AG09309 (cell line): Measurements from ENCODE around the gene PGLYRP3.

ENCODE experiments used
- DNase-seq: peaks from one replicate; pipeline ENCODE4 v3.0.0-alpha.2; 2010; ENCODE audit warnings: low read depth
- H3K4me3 ChIP-seq: 2 replicates; pipeline ENCODE4 v1.5.1; 2011; ENCODE audit warnings: mild to moderate bottlenecking, low read depth, low read length, moderate library complexity; ENCODE audit not compliant: control insufficient read depth
- TF ChIP-seq, protein P1 (sequence below): IDR thresholded peaks from 2 replicates; pipeline ENCODE4 v1.5.1; 2011; ENCODE audit warnings: mild to moderate bottlenecking, low read depth, low read length, inconsistent platforms; ENCODE audit not compliant: insufficient read depth, control insufficient read depth; ENCODE audit errors: missing control alignments

PGLYRP3 gene

DNA sequence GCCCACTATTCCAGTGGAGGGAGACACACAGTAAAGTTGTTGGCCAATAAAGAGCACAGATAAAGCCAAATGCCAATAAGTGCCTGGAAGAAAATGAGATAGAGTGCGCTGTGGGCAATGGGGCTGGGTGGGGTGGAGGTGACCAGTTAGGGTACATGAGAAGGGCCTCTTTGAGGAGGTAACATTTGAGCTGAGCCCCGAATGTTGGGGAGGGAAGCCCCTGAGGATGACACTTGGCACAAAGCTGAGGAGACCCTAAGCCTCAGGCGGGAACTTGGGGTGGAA, 45.9 kb upstream of the PGLYRP3 start:
- H3K4me3 ChIP-seq: no peak overlapping the region
- TF ChIP-seq, protein P1, sequence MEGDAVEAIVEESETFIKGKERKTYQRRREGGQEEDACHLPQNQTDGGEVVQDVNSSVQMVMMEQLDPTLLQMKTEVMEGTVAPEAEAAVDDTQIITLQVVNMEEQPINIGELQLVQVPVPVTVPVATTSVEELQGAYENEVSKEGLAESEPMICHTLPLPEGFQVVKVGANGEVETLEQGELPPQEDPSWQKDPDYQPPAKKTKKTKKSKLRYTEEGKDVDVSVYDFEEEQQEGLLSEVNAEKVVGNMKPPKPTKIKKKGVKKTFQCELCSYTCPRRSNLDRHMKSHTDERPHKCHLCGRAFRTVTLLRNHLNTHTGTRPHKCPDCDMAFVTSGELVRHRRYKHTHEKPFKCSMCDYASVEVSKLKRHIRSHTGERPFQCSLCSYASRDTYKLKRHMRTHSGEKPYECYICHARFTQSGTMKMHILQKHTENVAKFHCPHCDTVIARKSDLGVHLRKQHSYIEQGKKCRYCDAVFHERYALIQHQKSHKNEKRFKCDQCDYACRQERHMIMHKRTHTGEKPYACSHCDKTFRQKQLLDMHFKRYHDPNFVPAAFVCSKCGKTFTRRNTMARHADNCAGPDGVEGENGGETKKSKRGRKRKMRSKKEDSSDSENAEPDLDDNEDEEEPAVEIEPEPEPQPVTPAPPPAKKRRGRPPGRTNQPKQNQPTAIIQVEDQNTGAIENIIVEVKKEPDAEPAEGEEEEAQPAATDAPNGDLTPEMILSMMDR: no peak
- no peak for DNase-seq

- TF ChIP-seq, protein P1: no peak
- no peak within 1 kb of the TSS for H3K4me3 ChIP-seq
- no peak for DNase-seq
These were observed 45.3 kb upstream of the PGLYRP3 start, which contains the start of gene S100A9 for GRCh38 chr1:153357853-153358690. Gene S100A9 (plus strand): TSS chr1:153357854. CDS start chr1:153358284, 430 bp downstream.

- DNase-seq: no peak
These were observed 44.5 kb upstream of the PGLYRP3 start for GRCh38 chr1:153357076-153357852.

GRCh38 chr1:153356392-153357075, 43.8 kb upstream of the PGLYRP3 start:
- no peak overlapping the region for H3K4me3 ChIP-seq
- no peak for DNase-seq
- TF ChIP-seq, protein P1: no peak

More at GRCh38 chr1:153357076-153357852, 44.5 kb upstream of the PGLYRP3 start:
- TF ChIP-seq, protein P1: no peak
- H3K4me3 ChIP-seq: no peak overlapping the region

- DNase-seq: peak; percentile 5
- TF ChIP-seq, protein P1: peak; percentile 71
- H3K4me3 ChIP-seq: no peak overlapping the region
These were observed 42.8 kb upstream of the PGLYRP3 start for GRCh38 chr1:153355445-153356071.
